Neuronal stem cell (in vitro differentiated cells): Measurements from ENCODE around the gene UBR3.

Source experiments
- DNase-seq: peaks from one replicate; pipeline ENCODE4 v3.0.0-alpha.2; 2013; ENCODE audit warnings: low spot score
- H2AFZ ChIP-seq: one replicate; pipeline ENCODE4 v1.6.1; 2013; ENCODE audit warnings: mild to moderate bottlenecking, low read length, inconsistent platforms
- H2AK5ac ChIP-seq: 2 replicates; pipeline ENCODE4 v1.6.1; 2013; ENCODE audit warnings: low read depth, mild to moderate bottlenecking, inconsistent platforms, low read length, moderate library complexity, mixed read lengths
- H2BK120ac ChIP-seq: 2 replicates; pipeline ENCODE4 v1.6.1; 2013; ENCODE audit warnings: low read depth, mild to moderate bottlenecking, inconsistent platforms, low read length, moderate library complexity, mixed read lengths
- H2BK12ac ChIP-seq: one replicate; pipeline ENCODE4 v1.6.1; 2013; ENCODE audit warnings: low read length, inconsistent platforms
- H2BK15ac ChIP-seq: 2 replicates; pipeline ENCODE4 v1.6.1; 2013; ENCODE audit warnings: mild to moderate bottlenecking, low read length, inconsistent platforms, mixed read lengths
- H2BK5ac ChIP-seq: one replicate; pipeline ENCODE4 v1.6.1; 2013; ENCODE audit warnings: inconsistent platforms, mild to moderate bottlenecking, low read length, moderate library complexity
- H3K14ac ChIP-seq: one replicate; pipeline ENCODE4 v1.6.1; 2013; ENCODE audit warnings: low read length, inconsistent platforms
- H3K18ac ChIP-seq: 2 replicates; pipeline ENCODE4 v1.6.1; 2013; ENCODE audit warnings: low read length, inconsistent platforms
- H3K23ac ChIP-seq: 2 replicates; pipeline ENCODE4 v1.6.1; 2013; ENCODE audit warnings: low read depth, mild to moderate bottlenecking, mixed read lengths, low read length, inconsistent platforms; ENCODE audit not compliant: poor library complexity
- H3K27ac ChIP-seq: replicated peaks from 3 replicates; pipeline ENCODE4 v1.5.1; 2013; ENCODE audit warnings: low read length, inconsistent platforms
- H3K27me3 ChIP-seq, 3 experiments: 2 replicates each; pipeline ENCODE4 v1.6.1; 2013; ENCODE audit warnings: low read length in 3 of 3, mild to moderate bottlenecking in 2 of 3, inconsistent platforms in 1 of 3, low read depth in 1 of 3, mixed read lengths in 1 of 3, moderate library complexity in 1 of 3; ENCODE audit not compliant: control insufficient read depth in 3 of 3, insufficient read depth in 3 of 3
- H3K36me3 ChIP-seq, 2 donors: replicated peaks in 1 of 2; 2 replicates each; pipeline ENCODE4 v1.6.1; 2013; ENCODE audit warnings: low read length in 2 of 2; ENCODE audit not compliant: control insufficient read depth in 2 of 2, insufficient read depth in 2 of 2
- H3K4ac ChIP-seq: 2 replicates; pipeline ENCODE4 v1.6.1; 2013; ENCODE audit warnings: inconsistent platforms, mild to moderate bottlenecking, low read length, moderate library complexity
- H3K4me1 ChIP-seq, 2 donors: 1 replicate in 1 of 2; 2 replicates in 1 of 2; pipeline ENCODE4 v1.6.1; 2013; ENCODE audit warnings: low read length in 2 of 2, low read depth in 1 of 2; ENCODE audit not compliant: control insufficient read depth in 2 of 2, insufficient read depth in 1 of 2
- H3K4me2 ChIP-seq: one replicate; pipeline ENCODE4 v1.6.1; 2013; ENCODE audit warnings: mild to moderate bottlenecking, low read length, inconsistent platforms; ENCODE audit not compliant: insufficient read depth, poor library complexity, severe bottlenecking
- H3K4me3 ChIP-seq, 2 donors: 2 replicates each; pipeline ENCODE4 v1.5.1; 2013; ENCODE audit warnings: low read length in 2 of 2, mild to moderate bottlenecking in 2 of 2, inconsistent platforms in 1 of 2, moderate library complexity in 1 of 2
- H3K79me1 ChIP-seq: one replicate; pipeline ENCODE4 v1.6.1; 2013; ENCODE audit warnings: low read depth, mild to moderate bottlenecking, inconsistent platforms, low read length, moderate library complexity
- H3K9ac ChIP-seq: one replicate; pipeline ENCODE4 v1.6.1; 2013; ENCODE audit warnings: mild to moderate bottlenecking, low read depth, low read length, inconsistent platforms; ENCODE audit not compliant: poor library complexity
- H3K9me3 ChIP-seq, 2 donors: replicated peaks in 1 of 2; 2 replicates each; pipeline versions ENCODE3 to v1.6.1; 2013; ENCODE audit warnings: low read length in 2 of 2, mild to moderate bottlenecking in 2 of 2, inconsistent platforms in 1 of 2, low read depth in 1 of 2, mixed read lengths in 1 of 2, moderate library complexity in 1 of 2; ENCODE audit not compliant: control insufficient read depth in 2 of 2, insufficient read depth in 1 of 2
- H4K8ac ChIP-seq: one replicate; pipeline ENCODE4 v1.6.1; 2013; ENCODE audit warnings: low read depth, mild to moderate bottlenecking, inconsistent platforms, low read length, moderate library complexity
- H4K91ac ChIP-seq: one replicate; pipeline ENCODE4 v1.6.1; 2013; ENCODE audit warnings: low read length, low read depth, mild to moderate bottlenecking, inconsistent platforms; ENCODE audit not compliant: poor library complexity
- WGBS, 2 donors: extraction: QIAGEN DNeasy Blood & Tissue Kit; methylation state at CpG; one replicate each; pipeline ENCODE4 v1.1.7; 2013; ENCODE audit warnings: missing lambda C conversion rate in 2 of 2, mixed read lengths in 1 of 2; ENCODE audit not compliant: insufficient read length in 2 of 2, insufficient replicate concordance in 1 of 2; ENCODE audit errors: extremely low coverage in 2 of 2; 5-methylcytosine and 5-hydroxymethylcytosine counted together

Gene UBR3

DNA sequence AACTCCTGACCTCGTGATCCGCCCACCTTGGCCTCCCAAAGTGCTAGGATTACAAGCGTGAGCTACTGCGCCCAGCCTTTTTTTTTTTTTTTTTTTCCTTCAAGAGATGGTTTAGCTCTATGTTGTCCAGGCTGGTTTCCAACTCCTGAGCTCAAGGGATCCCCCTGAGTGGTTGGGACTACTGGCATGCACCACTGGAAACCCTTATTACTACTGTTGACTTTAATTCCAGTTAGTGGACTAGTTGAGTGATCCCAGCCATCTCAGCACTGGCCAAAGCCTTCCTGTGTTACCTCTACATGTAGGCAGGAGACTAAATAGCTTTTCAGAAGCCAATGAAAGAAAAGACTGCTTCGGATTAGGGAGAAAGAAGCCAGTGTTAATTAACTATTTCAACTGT, 36.7 kb upstream of the UBR3 start:
- no peaks in the 10 kb centered on the region for H3K9me3 ChIP-seq
- no peaks in the 10 kb centered on the region for H3K79me1 ChIP-seq
- peaks cover 3 to 13% of the 10 kb centered on the region in 2 donors for H3K36me3 ChIP-seq
- H4K8ac ChIP-seq = no peak overlapping the region
- no peak overlapping the region for H3K18ac ChIP-seq
- H2BK120ac ChIP-seq = no peak overlapping the region
- no peak overlapping the region for H3K14ac ChIP-seq
- H3K27me3 ChIP-seq = no peaks in the 10 kb centered on the region
- H2AK5ac ChIP-seq = no peak overlapping the region
- no peak overlapping the region for H2BK12ac ChIP-seq
- no peak overlapping the region for H3K4me2 ChIP-seq
- no peak overlapping the region for H2AFZ ChIP-seq
- no peak overlapping the region for H3K23ac ChIP-seq
- no peak overlapping the region for H4K91ac ChIP-seq
- no peak overlapping the region for H3K27ac ChIP-seq
- H2BK15ac ChIP-seq = no peak overlapping the region
- H3K4ac ChIP-seq = no peak overlapping the region
- H3K4me1 ChIP-seq = no peaks in the 10 kb centered on the region
- no peak overlapping the region for H3K4me3 ChIP-seq
- no peak overlapping the region for H2BK5ac ChIP-seq
- no peak for DNase-seq
- H3K9ac ChIP-seq = no peak overlapping the region
- no CpG with 5 or more reads among the region's 5 CpGs for WGBS, 2 donors

DNA sequence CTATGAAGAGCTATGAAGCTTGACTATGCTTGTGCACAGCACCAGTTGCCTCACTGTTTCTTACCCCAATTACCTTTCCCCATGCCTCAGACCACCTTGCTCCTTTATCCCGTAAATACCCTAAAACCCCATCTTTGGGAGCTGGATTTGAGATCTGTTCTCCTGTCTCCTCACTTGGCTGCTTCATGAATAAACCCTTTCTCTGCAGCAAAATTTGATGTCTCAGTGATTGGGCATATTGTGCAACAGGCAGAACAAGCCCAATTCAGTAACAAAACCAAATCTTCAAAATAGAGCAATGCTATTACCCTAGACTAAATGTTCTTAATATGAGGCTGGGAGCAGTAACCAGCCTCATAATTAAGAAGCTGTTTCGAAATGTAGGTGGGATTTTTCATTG, 32.1 kb upstream of the UBR3 start:
- peaks cover 3 to 16% of the 10 kb centered on the region in 2 donors for H3K36me3 ChIP-seq
- H3K9ac ChIP-seq = no peak overlapping the region
- no peak overlapping the region for H2AK5ac ChIP-seq
- H3K27ac ChIP-seq = no peak overlapping the region
- H3K4me1 ChIP-seq = peaks cover 0 to 3% of the 10 kb centered on the region in 2 donors
- H3K4me2 ChIP-seq = no peak overlapping the region
- H2AFZ ChIP-seq = no peak overlapping the region
- no peak overlapping the region for H3K4ac ChIP-seq
- no peak overlapping the region for H2BK120ac ChIP-seq
- H2BK15ac ChIP-seq = no peak overlapping the region
- H2BK5ac ChIP-seq = no peak overlapping the region
- no peaks in the 10 kb centered on the region for H3K79me1 ChIP-seq
- H3K9me3 ChIP-seq = no peaks in the 10 kb centered on the region
- DNase-seq = no peak
- no peak overlapping the region for H4K8ac ChIP-seq
- no peak overlapping the region for H3K23ac ChIP-seq
- no peak overlapping the region for H2BK12ac ChIP-seq
- H3K18ac ChIP-seq = no peak overlapping the region
- no peak overlapping the region for H4K91ac ChIP-seq
- WGBS, 2 donors = no CpG with 5 or more reads among the region's 2 CpGs
- no peak overlapping the region for H3K14ac ChIP-seq
- no peaks in the 10 kb centered on the region for H3K27me3 ChIP-seq
- peak overlapping the region in 1 of 2 donors; percentile 2 for H3K4me3 ChIP-seq

DNA sequence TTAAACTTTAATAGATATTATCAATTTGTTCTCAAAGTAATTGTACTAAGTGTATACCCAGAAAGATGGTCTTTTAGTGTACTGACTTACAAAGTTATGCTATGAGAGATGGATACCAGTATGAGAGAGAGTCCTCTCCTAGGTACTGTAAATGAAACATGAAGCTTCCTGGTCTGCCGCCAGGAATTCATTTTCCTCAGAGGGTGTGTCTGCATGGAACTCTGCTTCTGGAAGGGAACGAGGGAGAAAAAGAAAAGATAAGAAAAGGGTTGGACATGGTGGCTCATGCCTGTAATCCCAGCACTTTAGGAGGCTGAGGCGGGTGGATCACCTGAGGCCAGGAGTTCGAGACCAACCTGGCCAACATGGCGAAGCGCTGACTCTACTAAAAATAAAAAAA, 30.8 kb upstream of the UBR3 start:
- Histone ChIP-seq H4K91ac (no peak overlapping the region), H3K9ac (no peak overlapping the region), H2BK12ac (no peak overlapping the region), H3K9me3 (no peaks in the 10 kb centered on the region), H3K4ac (no peak overlapping the region), H3K4me3 (no peak overlapping the region), H2AK5ac (no peak overlapping the region), H3K4me1 (peaks cover 0 to 4% of the 10 kb centered on the region in 2 donors), H3K27me3 (no peaks in the 10 kb centered on the region), H2BK5ac (no peak overlapping the region), H3K14ac (no peak overlapping the region), H3K27ac (no peak overlapping the region), H2AFZ (no peak overlapping the region), H2BK120ac (no peak overlapping the region), H3K23ac (no peak overlapping the region), H3K4me2 (no peak overlapping the region), H3K79me1 (no peaks in the 10 kb centered on the region), H3K36me3 (peaks cover 3 to 28% of the 10 kb centered on the region in 2 donors), H3K18ac (no peak overlapping the region), H2BK15ac (no peak overlapping the region), H4K8ac (no peak overlapping the region)
- DNase-seq = no peak
- no CpG with 5 or more reads among the region's 6 CpGs for WGBS, 2 donors

DNA sequence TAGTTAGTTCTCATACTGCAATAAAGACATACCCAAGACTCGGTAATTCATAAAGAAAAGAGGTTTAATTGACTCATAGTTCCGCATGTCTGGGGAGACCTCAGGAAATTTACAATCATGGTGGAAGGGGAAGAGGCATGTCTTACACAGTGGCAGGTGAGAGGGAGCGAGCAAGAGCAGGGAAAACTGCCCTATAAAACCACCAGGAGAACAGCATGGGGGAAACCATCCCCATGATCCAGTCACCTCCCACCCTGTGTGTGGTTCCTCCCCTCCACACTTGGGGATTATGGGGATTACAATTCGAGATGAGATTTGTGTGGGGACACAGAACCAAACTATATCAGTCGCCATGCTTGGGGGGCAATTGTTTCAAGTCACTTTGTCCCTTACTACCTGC, 29.7 kb upstream of the UBR3 start:
- H3K4me1 ChIP-seq = peaks cover 0 to 4% of the 10 kb centered on the region in 2 donors
- no peak overlapping the region for H2BK5ac ChIP-seq
- H3K9ac ChIP-seq = peak overlapping the region; percentile 12
- H3K9me3 ChIP-seq = no peaks in the 10 kb centered on the region
- peaks cover 3% of the 10 kb centered on the region for H3K79me1 ChIP-seq
- no peak overlapping the region for H4K8ac ChIP-seq
- no peak overlapping the region for H2BK15ac ChIP-seq
- no peak overlapping the region for H2AFZ ChIP-seq
- no peak overlapping the region for H3K4ac ChIP-seq
- no peak for DNase-seq
- H3K23ac ChIP-seq = no peak overlapping the region
- H3K27me3 ChIP-seq = no peaks in the 10 kb centered on the region
- no peak overlapping the region for H2BK120ac ChIP-seq
- no peak overlapping the region for H3K27ac ChIP-seq
- no CpG with 5 or more reads among the region's 5 CpGs for WGBS, 2 donors
- no peak overlapping the region for H3K4me3 ChIP-seq
- H3K18ac ChIP-seq = no peak overlapping the region
- H3K14ac ChIP-seq = no peak overlapping the region
- H4K91ac ChIP-seq = no peak overlapping the region
- H2BK12ac ChIP-seq = no peak overlapping the region
- no peak overlapping the region for H2AK5ac ChIP-seq
- H3K36me3 ChIP-seq = peaks cover 6 to 39% of the 10 kb centered on the region in 2 donors
- no peak overlapping the region for H3K4me2 ChIP-seq
